ENCODE measurements around the gene SRD5A3.
"Not testable (repeated sequence)": the region's sequence is repeated elsewhere in the genome, so short reads cannot be mapped to it uniquely, and the experiment has no call there.

Gene SRD5A3

GRCh38 chr4:55354648-55355047, 8.6 kb downstream of the SRD5A3 start:
- DNase-seq (ENCODE audit: low read depth), result no peak
- H3K4me3 ChIP-seq (ENCODE audit: low read length), result no peak overlapping the region
- TF ChIP-seq CTCF (conservative IDR thresholded peaks at IDR 0.05; ENCODE audit: low read depth, low read length), result no peak

- DNase-seq (ENCODE audit: low read depth), result no peak
- no peak overlapping the region for H3K4me3 ChIP-seq (ENCODE audit: low read length)
These were observed 9.5 kb downstream of the SRD5A3 start for GRCh38 chr4:55355555-55355954.

GRCh38 chr4:55356991-55357461, 11.0 kb downstream of the SRD5A3 start:
- no peak overlapping the region for H3K4me3 ChIP-seq (ENCODE audit: low read length)
- DNase-seq (ENCODE audit: low read depth), result no peak
- no peak for TF ChIP-seq CTCF (conservative IDR thresholded peaks at IDR 0.05; ENCODE audit: low read depth, low read length)

More at GRCh38 chr4:55355555-55355954, 9.5 kb downstream of the SRD5A3 start:
- TF ChIP-seq CTCF (conservative IDR thresholded peaks at IDR 0.05; ENCODE audit: low read depth, low read length), result no peak

DNA sequence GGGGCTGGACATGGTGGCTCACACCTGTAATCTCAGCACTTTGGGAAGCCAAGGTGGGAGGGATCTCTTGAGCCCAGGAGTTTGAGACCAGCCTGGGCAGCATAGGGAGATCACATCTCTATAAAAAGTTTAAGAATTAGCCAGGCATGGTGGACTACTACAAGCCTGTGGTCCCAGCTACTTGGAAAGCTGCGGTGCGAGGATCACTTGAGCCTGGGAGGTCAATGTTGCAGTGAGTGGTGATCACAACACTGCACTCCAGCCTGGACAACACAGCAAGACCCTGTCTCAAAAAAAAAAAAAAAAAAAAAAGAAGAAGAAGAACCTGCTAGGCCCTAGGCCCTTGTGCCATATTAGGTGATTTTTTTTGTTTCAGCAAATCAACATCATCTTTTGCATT, 12.2 kb downstream of the SRD5A3 start:
- no peak for TF ChIP-seq CTCF (conservative IDR thresholded peaks at IDR 0.05; ENCODE audit: low read depth, low read length)
- H3K4me3 ChIP-seq (ENCODE audit: low read length), result no peak overlapping the region
- DNase-seq (ENCODE audit: low read depth), result no peak

DNA sequence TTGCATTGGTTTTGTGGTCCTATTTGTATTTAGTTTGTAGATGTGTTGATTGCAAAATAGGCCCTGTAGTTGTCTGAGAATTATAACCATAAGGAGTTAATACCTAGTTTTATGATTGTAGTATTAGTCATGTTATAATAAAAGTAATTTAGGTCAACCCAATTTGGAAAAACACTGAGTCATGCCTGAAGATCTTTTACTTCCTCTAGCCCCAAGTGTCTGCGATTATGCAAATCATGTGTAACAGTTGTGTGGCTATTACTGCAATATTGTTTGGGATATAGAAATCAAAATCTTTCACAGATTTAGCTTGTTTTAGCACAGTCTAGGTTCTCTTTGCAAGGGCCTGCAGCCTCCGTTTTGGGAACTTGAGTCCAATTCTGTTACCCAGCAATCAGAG, 12.6 kb downstream of the SRD5A3 start:
- no peak overlapping the region for H3K4me3 ChIP-seq (ENCODE audit: low read length)
- no peak for TF ChIP-seq CTCF (conservative IDR thresholded peaks at IDR 0.05; ENCODE audit: low read depth, low read length)
- DNase-seq (ENCODE audit: low read depth), result peak; percentile 42

DNA sequence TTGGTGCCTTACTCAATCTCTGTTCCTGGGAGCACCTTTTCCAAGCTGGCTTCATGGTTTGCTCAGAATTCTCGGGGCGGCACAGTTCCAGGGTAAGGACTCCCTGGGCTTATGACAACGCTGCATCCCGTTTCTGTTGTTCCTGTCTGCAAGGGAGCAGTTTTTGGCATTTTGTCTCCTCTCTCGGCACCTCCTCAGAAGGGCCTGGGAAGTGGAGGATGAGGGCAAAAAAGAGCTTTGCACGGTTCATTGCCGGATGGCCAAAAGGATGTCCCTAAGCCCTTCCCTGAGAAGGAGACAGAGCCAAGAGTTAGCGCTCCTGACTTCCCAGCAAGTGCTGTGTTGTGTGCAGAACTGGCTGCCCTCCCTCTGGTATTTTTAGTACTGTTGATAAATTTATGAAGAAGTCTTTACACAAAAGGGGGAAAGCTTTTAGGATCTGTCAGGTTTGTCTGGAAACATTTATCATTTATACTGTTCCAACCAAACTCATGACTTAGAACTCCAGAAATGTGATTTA, 13.4 kb downstream of the SRD5A3 start:
- H3K4me3 ChIP-seq (ENCODE audit: low read length), result no peak overlapping the region
- TF ChIP-seq CTCF (conservative IDR thresholded peaks at IDR 0.05; ENCODE audit: low read depth, low read length), result no peak
- DNase-seq (ENCODE audit: low read depth), result no peak

GRCh38 chr4:55362938-55363337, 16.9 kb downstream of the SRD5A3 start:
- H3K4me3 ChIP-seq (ENCODE audit: low read length); DNase-seq (ENCODE audit: low read depth): not testable (repeated sequence)

Measured in retinal pigment epithelial cell (primary cell).